22Rv1 (cell line): Measurements from ENCODE around the gene SAMD13.

Experiments used
- H3K27ac ChIP-seq: fragments of 450-650 bp; 2 replicates; pipeline ENCODE4 v1.5.1; 2017
- ZFX ChIP-seq: fragments of 450-650 bp; IDR thresholded peaks from 2 replicates; pipeline ENCODE4 v1.6.1; 2017; ENCODE audit warnings: antibody characterized with exemption, borderline replicate concordance
- TF ChIP-seq, protein P1 (sequence below): fragments of 450-650 bp; IDR thresholded peaks from 2 replicates; pipeline ENCODE4 v1.5.1; 2017; ENCODE audit warnings: mild to moderate bottlenecking

Gene SAMD13

DNA sequence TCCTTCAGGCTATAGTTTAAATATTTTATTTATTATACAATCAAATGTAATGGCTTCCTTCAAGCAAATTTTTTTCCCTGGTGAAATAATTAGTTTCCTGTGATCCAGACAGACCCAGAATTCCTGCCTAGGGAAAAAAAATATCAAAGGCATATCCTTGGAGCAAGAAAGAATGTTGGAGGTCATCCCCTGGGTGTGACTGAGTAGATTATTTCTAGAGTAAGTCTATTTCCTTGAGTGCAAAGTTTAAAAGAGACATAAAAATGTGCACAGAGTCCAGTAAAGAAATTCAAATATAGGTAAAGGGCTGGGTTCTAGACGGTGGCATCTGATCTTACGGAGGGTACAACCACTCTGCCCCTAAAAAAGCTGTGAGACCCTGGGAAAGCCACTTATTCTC lies 32.2 kb upstream of the SAMD13 start:
- TF ChIP-seq, protein P1, sequence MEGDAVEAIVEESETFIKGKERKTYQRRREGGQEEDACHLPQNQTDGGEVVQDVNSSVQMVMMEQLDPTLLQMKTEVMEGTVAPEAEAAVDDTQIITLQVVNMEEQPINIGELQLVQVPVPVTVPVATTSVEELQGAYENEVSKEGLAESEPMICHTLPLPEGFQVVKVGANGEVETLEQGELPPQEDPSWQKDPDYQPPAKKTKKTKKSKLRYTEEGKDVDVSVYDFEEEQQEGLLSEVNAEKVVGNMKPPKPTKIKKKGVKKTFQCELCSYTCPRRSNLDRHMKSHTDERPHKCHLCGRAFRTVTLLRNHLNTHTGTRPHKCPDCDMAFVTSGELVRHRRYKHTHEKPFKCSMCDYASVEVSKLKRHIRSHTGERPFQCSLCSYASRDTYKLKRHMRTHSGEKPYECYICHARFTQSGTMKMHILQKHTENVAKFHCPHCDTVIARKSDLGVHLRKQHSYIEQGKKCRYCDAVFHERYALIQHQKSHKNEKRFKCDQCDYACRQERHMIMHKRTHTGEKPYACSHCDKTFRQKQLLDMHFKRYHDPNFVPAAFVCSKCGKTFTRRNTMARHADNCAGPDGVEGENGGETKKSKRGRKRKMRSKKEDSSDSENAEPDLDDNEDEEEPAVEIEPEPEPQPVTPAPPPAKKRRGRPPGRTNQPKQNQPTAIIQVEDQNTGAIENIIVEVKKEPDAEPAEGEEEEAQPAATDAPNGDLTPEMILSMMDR = no peak
- no peak for TF ChIP-seq ZFX
- H3K27ac ChIP-seq = no peak overlapping the region

DNA sequence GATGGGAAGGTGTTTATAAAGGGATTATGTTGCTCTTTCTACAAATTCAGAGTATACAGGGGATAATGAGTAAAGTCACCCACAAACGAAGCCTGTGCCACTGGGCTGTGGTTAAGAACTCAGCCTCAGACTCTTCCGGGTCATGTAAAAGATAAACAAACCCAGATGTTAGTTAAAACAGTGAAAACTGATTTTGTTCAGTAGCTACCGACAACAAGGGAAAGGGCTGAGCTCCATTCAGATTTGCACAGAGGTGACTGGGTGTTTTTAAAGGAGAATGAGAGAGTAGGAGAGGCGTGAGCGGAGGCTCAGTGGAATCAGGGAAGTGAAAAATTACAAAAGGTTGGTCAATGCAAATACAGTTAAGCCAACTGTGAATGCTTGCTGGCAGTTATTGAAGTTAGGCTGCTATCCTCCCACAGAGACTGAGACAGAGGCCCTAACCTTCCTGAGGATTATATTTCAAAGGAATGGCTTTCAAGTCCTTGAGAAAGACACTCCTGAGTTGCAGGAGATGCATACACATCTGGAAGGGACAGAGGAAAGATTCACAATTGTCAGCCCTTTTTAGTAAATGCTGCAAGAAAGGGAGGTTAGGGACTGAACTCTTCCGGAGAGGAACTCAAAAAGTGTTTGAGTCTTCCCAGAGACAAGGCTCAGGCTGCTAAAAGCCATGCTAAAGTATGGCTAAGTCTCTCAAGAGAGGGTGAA lies 29.9 kb upstream of the SAMD13 start:
- H3K27ac ChIP-seq = no peak overlapping the region

DNA sequence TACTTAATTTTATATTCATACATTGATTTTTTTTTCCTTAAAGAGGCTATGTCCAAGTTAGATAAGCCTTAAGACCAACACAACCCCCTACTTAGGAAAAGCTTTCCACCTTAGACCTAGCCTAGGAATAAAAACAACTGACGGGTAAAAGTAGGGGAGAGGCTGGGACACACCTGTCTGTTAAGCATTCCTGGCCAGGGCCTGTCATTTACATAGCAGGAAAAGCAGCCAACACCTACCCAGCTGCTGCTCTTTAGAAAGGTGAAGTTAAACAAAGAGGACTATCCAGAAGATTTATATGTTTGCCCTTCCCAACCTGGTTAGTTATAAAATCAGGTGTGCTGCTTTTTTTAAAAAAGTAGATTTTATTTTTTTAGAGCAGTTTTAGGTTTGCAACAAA lies 29.1 kb upstream of the SAMD13 start:
- TF ChIP-seq, protein P1 = no peak
- no peak for TF ChIP-seq ZFX
- H3K27ac ChIP-seq = no peak overlapping the region

More for the DNA sequence above, 29.9 kb upstream of the SAMD13 start:
- no peak for TF ChIP-seq ZFX
- TF ChIP-seq, protein P1 = no peak

DNA sequence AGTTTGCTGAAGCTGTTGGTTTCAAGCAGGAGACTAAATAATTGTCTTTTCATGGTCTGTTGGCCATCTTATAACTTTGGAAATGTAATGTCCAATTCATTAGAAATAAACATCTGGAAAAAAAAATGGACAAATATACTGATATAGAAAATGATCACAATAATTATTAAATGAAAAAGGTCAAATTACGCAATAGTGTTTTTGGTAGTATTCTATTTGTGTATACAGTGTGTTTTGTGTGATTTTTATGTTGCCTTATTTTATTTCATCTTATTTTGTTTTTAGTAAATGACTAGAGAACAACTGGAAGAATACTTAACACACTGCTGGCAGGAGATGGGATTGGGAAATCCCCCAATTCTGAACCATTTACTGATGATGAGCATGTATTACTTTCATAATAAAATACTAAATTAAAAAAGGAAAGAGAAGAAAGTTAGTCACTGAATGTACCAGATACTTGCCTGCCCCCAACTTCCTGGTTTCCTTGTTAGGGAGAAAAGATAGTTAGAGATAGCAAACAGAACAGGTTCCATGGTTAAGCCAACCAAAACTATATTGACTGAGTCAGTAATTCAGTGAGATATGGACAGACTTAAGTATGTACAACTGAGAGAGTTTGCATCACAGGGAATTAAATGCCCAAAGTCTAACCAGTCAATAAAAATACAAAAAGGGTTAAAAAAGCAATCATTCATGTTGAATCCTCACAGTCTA lies 24.0 kb upstream of the SAMD13 start:
- TF ChIP-seq, protein P1 = no peak
- no peak for TF ChIP-seq ZFX
- H3K27ac ChIP-seq = no peak overlapping the region

DNA sequence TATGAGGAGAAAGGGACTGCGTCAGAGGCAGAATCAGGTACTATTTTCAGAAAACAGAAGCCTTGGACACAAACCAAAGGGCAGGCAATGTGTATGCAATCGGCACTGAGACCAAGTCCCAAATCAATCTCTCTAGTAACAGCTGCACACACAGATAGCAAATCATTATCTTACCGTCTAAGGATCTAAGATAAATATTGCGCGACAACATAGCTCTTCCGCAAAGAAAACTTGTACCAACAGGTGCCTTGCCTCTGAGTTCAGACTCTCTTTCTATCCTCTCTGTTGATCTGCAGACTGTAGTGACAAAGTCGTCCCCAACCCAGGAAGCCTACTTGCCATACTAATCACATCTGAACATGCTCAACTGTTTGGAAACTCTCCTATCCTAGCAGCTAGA lies 22.6 kb upstream of the SAMD13 start:
- TF ChIP-seq, protein P1 = no peak
- TF ChIP-seq ZFX = no peak
- H3K27ac ChIP-seq = no peak overlapping the region

DNA sequence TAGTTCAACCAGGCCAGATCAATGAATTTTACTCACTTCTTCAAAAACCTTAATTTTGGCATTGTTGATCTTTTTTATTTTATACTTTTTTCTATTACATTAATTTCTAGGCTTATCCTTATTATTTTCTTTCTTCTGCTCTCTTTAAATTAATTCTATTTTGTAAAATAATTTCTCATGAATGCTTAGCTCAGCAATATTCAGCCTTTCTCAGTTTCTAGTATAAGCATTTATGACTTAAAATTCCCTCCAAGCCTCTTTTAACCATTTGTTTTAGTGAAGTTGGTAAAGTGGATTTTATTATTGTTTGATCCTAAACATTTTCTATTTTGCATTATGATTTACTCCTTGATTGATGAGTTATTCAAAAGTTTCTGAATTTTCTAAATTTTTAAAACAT lies 20.6 kb upstream of the SAMD13 start:
- TF ChIP-seq, protein P1 = no peak
- TF ChIP-seq ZFX = no peak

DNA sequence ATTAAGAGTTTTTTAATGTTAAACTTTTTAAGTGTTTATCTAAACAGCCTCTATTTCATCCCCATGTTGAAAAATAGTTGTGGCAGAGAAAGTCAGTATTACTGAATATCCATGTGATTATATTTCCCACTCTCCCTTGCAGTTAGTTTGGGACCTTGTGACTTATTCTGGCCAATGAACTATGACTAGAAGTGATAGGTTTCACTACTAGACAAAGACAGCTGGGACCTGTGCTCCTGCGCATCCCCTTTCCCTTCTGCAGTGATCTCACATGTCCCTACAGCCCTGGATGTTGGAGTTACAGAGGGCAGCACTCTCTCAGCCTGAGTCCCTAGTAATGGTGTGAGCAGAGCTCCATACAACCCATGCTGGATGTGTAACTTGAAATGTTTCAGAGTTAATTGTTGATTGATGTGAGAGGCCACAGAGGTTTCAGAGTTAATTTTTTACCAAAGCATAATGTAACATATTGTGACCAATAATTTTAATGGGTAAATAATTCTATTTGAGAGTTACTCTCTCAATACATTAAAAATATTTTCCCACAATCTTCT lies 18.7 kb upstream of the SAMD13 start:
- TF ChIP-seq ZFX = no peak
- TF ChIP-seq, protein P1 = no peak

More for the DNA sequence above, 20.6 kb upstream of the SAMD13 start:
- H3K27ac ChIP-seq = no peak overlapping the region

More for the DNA sequence above, 18.7 kb upstream of the SAMD13 start:
- H3K27ac ChIP-seq = no peak overlapping the region
